NCI-H128 (cell line): ENCODE results near the gene DNAJC13.
A peak's percentile ranks its signal among the peaks of the same experiment; 100 is the strongest.
"Not testable (repeated sequence)": the region's sequence is repeated elsewhere in the genome, so short reads cannot be mapped to it uniquely, and the experiment has no call there.

Source experiments
- DNase-seq: peaks from one replicate; lab custom pipeline; 2025; ENCODE audit not compliant: unreplicated experiment; lab: John Stamatoyannopoulos, UW

The DNAJC13 gene

GRCh38 chr3:132542577-132542976, 125.3 kb downstream of the DNAJC13 start:
- DNase-seq = no peak

GRCh38 chr3:132543011-132543739, 125.9 kb downstream of the DNAJC13 start:
- DNase-seq = no peak

GRCh38 chr3:132544130-132544529, 126.8 kb downstream of the DNAJC13 start:
- DNase-seq = no peak

GRCh38 chr3:132545471-132545870, 128.2 kb downstream of the DNAJC13 start:
- DNase-seq = no peak

GRCh38 chr3:132549169-132549568, 131.9 kb downstream of the DNAJC13 start:
- DNase-seq = no peak

GRCh38 chr3:132549890-132550578, 132.7 kb downstream of the DNAJC13 start:
- no peak for DNase-seq

GRCh38 chr3:132550579-132551305, 133.4 kb downstream of the DNAJC13 start:
- no peak for DNase-seq

- DNase-seq = no peak
Measured at GRCh38 chr3:132553826-132554225, 136.5 kb downstream of the DNAJC13 start.

GRCh38 chr3:132554437-132554836, 137.1 kb downstream of the DNAJC13 start:
- DNase-seq = peak; percentile 33

GRCh38 chr3:132555306-132556035, 138.2 kb downstream of the DNAJC13 start:
- DNase-seq = no peak

- DNase-seq = not testable (repeated sequence)
Measured at GRCh38 chr3:132556036-132556386, 138.7 kb downstream of the DNAJC13 start.

GRCh38 chr3:132556508-132557159, 139.3 kb downstream of the DNAJC13 start:
- no peak for DNase-seq

- DNase-seq = peak; percentile 79
Measured at GRCh38 chr3:132561003-132561402, 143.7 kb downstream of the DNAJC13 start.

GRCh38 chr3:132563420-132564069, 146.2 kb downstream of the DNAJC13 start:
- no peak for DNase-seq

GRCh38 chr3:132564070-132564465, 146.8 kb downstream of the DNAJC13 start:
- DNase-seq = no peak

GRCh38 chr3:132568422-132568821, 151.1 kb downstream of the DNAJC13 start:
- no peak for DNase-seq

- no peak for DNase-seq
Measured at GRCh38 chr3:132569153-132569552, 151.9 kb downstream of the DNAJC13 start.

GRCh38 chr3:132569580-132569979, 152.3 kb downstream of the DNAJC13 start:
- DNase-seq = no peak

GRCh38 chr3:132570016-132570415, 152.7 kb downstream of the DNAJC13 start:
- no peak for DNase-seq

GRCh38 chr3:132573797-132574211, 156.5 kb downstream of the DNAJC13 start:
- no peak for DNase-seq
